ENCODE results near the gene NDFIP1. TPM values are rescaled to one million over a fixed set of nuclear protein-coding genes. Genes with fewer than 3 reads are reported as not detected.

Gene NDFIP1
- total and polyA plus RNA-seq, 2 of the 13 experiments (the other 11 are each of a cell fraction or from before 2014, with no cell fraction given): 12.4 to 15.7 TPM

- Histone ChIP-seq H3K4me3 (replicated peaks in 1 of 3; ENCODE audit: insufficient read depth in 1 of 3, low read depth in 2 of 3, low read length in 3 of 3) (no peak overlapping the region), H3K79me2 (ENCODE audit: insufficient read depth, low read length) (no peaks in the 10 kb centered on the region), H2AFZ (ENCODE audit: low read length) (no peak overlapping the region), H3K4me1 (ENCODE audit: insufficient read depth, low read length) (peaks cover 66% of the 10 kb centered on the region), H3K27me3 (ENCODE audit: control insufficient read depth in 1 of 2, insufficient read depth in 2 of 2, low read length in 2 of 2) (no peaks in the 10 kb centered on the region), H3K4me2 (ENCODE audit: low read depth, low read length) (no peak overlapping the region), H3K36me3 (replicated peaks in 1 of 2; ENCODE audit: control insufficient read depth in 1 of 2, insufficient read depth in 2 of 2, low read length in 2 of 2) (no peaks in the 10 kb centered on the region), H3K9ac (ENCODE audit: insufficient read depth, low read depth, low read length) (no peak overlapping the region), H4K20me1 (ENCODE audit: insufficient read depth, low read length) (no peaks in the 10 kb centered on the region), H3K27ac (ENCODE audit: extremely low read length, insufficient read depth, low read length) (no peak overlapping the region), H3K9me3 (ENCODE audit: low read length) (no peaks in the 10 kb centered on the region)
- no peak for DNase-seq (ENCODE audit: low spot score)
- no TSS peak for BruUV-seq (replicated peaks)
- no peak for FAIRE-seq
- in situ Hi-C loops (cut with HindIII; ENCODE audit: extremely low pct_ligation_motif_present, low pct_unique_long_range_greater_than_20kb): loop anchor here (25.0 kb wide), 1 partner anchor 145 kb away; no protein-coding TSS in a partner anchor
- intact Hi-C loops (cut with micrococcal nuclease; ENCODE audit: unreplicated experiment): loop anchor here (5.0 kb wide), 3 partner anchors 155 to 380 kb away; no protein-coding TSS in a partner anchor
- ChIA-PET CTCF (ENCODE audit: low intra/inter-chr PET ratio, low total read pairs) (no interaction called here), POLR2A (no interaction called here)
- WGBS (ENCODE audit: low lambda C conversion rate): 96% methylated on average over 6 of the region's 6 CpGs
- peak; percentile 62; the same call in 1 of the 2 replicates for TF ChIP-seq ZBTB38 (CRISPR knock-in tag; IDR thresholded peaks at IDR 0.05)
- TF ChIP-seq LRRFIP1 (CRISPR knock-in tag; conservative IDR thresholded peaks at IDR 0.05): no peak
- TF ChIP-seq ZNF280B (CRISPR knock-in tag; IDR thresholded peaks at IDR 0.05; ENCODE audit: borderline replicate concordance): no peak
- no peak for TF ChIP-seq SP4 (CRISPR knock-in tag; IDR thresholded peaks at IDR 0.05)
- no peak for TF ChIP-seq ZNF629 (CRISPR knock-in tag; conservative IDR thresholded peaks at IDR 0.05)
- no peak for TF ChIP-seq HNRNPUL1 (IDR thresholded peaks at IDR 0.05; ENCODE audit: low read depth, low read length)
- ATAC-seq: no peak
These were observed 58.9 kb downstream of the NDFIP1 start for GRCh38 chr5:142167458-142167857.
